DND-41 (cell line): ENCODE measurements around the gene POU3F4.

Experiments used
- ATAC-seq: fragments of 200-7000 bp; cut with Tn5 transposase; 3 replicates; pipeline ENCODE4 v1.9.1; 2021; ENCODE audit warnings: low read depth; ENCODE audit not compliant: insufficient read depth
- DNase-seq: peaks from one replicate; pipeline ENCODE4 v3.0.0-alpha.2; 2020
- H2AFZ ChIP-seq: 2 replicates; pipeline ENCODE4 v1.6.0; 2012; ENCODE audit warnings: low read depth, low read length
- H3K27ac ChIP-seq: 2 replicates; pipeline ENCODE4 v1.5.1; 2012; ENCODE audit warnings: low read length, inconsistent platforms
- H3K27me3 ChIP-seq: fragments of 200-600 bp; sonication (generic); 2 replicates; pipeline ENCODE4 v1.6.0; 2012; ENCODE audit warnings: low read length, mild to moderate bottlenecking, inconsistent platforms; ENCODE audit not compliant: insufficient read depth, poor library complexity
- H3K36me3 ChIP-seq: 2 replicates; pipeline ENCODE4 v1.5.1; 2012; ENCODE audit warnings: low read length, inconsistent platforms; ENCODE audit not compliant: insufficient read depth
- H3K4me1 ChIP-seq: 2 replicates; pipeline ENCODE4 v1.5.1; 2012; ENCODE audit warnings: mild to moderate bottlenecking, low read length; ENCODE audit not compliant: insufficient read depth
- H3K4me2 ChIP-seq: 2 replicates; pipeline ENCODE4 v1.6.0; 2012; ENCODE audit warnings: mild to moderate bottlenecking, moderate library complexity, low read length, inconsistent platforms; ENCODE audit not compliant: insufficient read depth
- H3K4me3 ChIP-seq, 2 experiments: fragments of 200-600 bp in 1 of 2; shearing (Covaris generic) in 1 of 2; 2 replicates each; pipeline ENCODE4 v1.5.1; 2012 to 2016; ENCODE audit warnings: inconsistent platforms in 2 of 2, low read length in 2 of 2, mild to moderate bottlenecking in 2 of 2, low read depth in 1 of 2, moderate library complexity in 1 of 2
- H3K79me2 ChIP-seq: 2 replicates; pipeline ENCODE4 v1.6.0; 2012; ENCODE audit warnings: low read length, inconsistent platforms; ENCODE audit not compliant: insufficient read depth
- H3K9ac ChIP-seq: 2 replicates; pipeline ENCODE4 v1.6.0; 2012; ENCODE audit warnings: low read depth, mild to moderate bottlenecking, inconsistent platforms, low read length, moderate library complexity
- H3K9me3 ChIP-seq: 2 replicates; pipeline ENCODE4 v1.5.1; 2012; ENCODE audit warnings: low read length, moderate library complexity, mild to moderate bottlenecking, inconsistent platforms; ENCODE audit not compliant: insufficient read depth, severe bottlenecking
- H4K20me1 ChIP-seq: 2 replicates; pipeline ENCODE4 v1.6.0; 2012; ENCODE audit warnings: low read length; ENCODE audit not compliant: insufficient read depth
- CTCF ChIP-seq: IDR thresholded peaks from 2 replicates; pipeline ENCODE4 v1.5.1; 2012; ENCODE audit warnings: borderline replicate concordance, low read length, moderate library complexity, mild to moderate bottlenecking; ENCODE audit not compliant: poor library complexity, severe bottlenecking; ENCODE audit errors: extremely low read depth
- EZH2 ChIP-seq: IDR thresholded peaks from 3 replicates; pipeline ENCODE4 v1.6.1; 2012; ENCODE audit warnings: borderline replicate concordance, low read depth, mild to moderate bottlenecking, moderate library complexity, low read length, inconsistent platforms; ENCODE audit not compliant: severe bottlenecking

Gene POU3F4

DNA sequence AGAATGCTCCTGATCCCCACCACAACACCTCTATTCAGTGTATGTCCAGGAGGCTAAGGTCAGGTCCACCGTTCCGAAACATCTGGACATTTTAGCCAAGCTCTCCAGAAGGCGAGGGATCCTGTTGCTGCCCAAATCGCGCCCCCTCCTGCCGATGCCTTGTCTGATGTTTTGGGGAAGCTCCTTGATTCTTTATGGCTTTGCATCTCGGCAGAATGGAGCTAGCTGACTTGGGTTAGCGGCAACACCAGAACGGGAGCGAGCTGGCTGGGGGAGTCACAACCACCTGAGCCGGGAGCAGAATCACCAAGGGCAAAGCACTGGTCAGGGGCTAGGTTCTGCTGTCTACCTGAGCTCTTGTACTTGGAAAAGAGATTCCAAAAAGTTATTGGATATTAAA, 6.6 kb upstream of the POU3F4 start:
- Histone ChIP-seq H3K36me3 (no peaks in the 10 kb centered on the region), H3K27ac (no peak overlapping the region), H3K9ac (no peak overlapping the region), H4K20me1 (no peaks in the 10 kb centered on the region), H3K4me2 (no peak overlapping the region), H3K4me3 (no peak overlapping the region), H3K27me3 (no peaks in the 10 kb centered on the region), H3K4me1 (no peaks in the 10 kb centered on the region), H2AFZ (no peak overlapping the region), H3K9me3 (no peaks in the 10 kb centered on the region), H3K79me2 (no peaks in the 10 kb centered on the region)
- no peak for ATAC-seq
- TF ChIP-seq EZH2 (no peak), CTCF (no peak)
- DNase-seq = no peak

GRCh38 chrX:83504721-83505479, 3.2 kb upstream of the POU3F4 start:
- no peaks in the 10 kb centered on the region for H3K4me1 ChIP-seq
- no peak overlapping the region for H3K4me2 ChIP-seq
- no peaks in the 10 kb centered on the region for H3K9me3 ChIP-seq
- no peak for DNase-seq
- no peaks in the 10 kb centered on the region for H3K79me2 ChIP-seq
- H2AFZ ChIP-seq = no peak overlapping the region
- no peak for ATAC-seq
- H3K27me3 ChIP-seq = no peaks in the 10 kb centered on the region
- no peaks in the 10 kb centered on the region for H4K20me1 ChIP-seq
- H3K9ac ChIP-seq = no peak overlapping the region
- no peak for TF ChIP-seq EZH2
- no peak for TF ChIP-seq CTCF
- no peak overlapping the region for H3K27ac ChIP-seq
- no peak overlapping the region for H3K4me3 ChIP-seq
- no peaks in the 10 kb centered on the region for H3K36me3 ChIP-seq

DNA sequence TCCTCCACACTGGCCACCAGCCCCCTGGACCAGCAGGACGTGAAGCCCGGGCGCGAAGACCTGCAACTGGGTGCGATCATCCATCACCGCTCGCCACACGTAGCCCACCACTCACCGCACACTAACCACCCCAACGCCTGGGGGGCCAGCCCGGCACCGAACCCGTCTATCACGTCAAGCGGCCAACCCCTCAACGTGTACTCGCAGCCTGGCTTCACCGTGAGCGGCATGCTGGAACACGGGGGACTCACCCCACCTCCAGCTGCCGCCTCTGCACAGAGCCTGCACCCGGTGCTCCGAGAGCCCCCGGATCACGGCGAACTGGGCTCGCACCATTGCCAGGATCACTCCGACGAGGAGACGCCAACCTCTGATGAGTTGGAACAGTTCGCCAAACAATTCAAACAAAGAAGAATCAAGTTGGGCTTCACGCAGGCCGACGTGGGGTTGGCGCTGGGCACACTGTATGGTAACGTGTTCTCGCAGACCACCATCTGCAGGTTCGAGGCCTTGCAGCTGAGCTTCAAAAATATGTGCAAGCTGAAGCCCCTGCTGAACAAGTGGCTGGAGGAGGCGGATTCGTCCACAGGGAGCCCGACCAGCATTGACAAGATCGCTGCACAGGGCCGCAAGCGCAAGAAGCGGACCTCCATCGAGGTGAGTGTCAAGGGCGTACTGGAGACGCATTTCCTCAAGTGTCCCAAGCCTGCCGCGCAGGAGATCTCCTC, 600 bp downstream of the POU3F4 start:
- no peak for DNase-seq
- H3K79me2 ChIP-seq = no peaks in the 10 kb centered on the region
- no peaks in the 10 kb centered on the region for H4K20me1 ChIP-seq
- H3K4me3 ChIP-seq = no peak overlapping the region
- no peaks in the 10 kb centered on the region for H3K36me3 ChIP-seq
- no peak overlapping the region for H3K4me2 ChIP-seq
- H3K9me3 ChIP-seq = no peaks in the 10 kb centered on the region
- TF ChIP-seq CTCF = no peak
- H3K27ac ChIP-seq = no peak overlapping the region
- H3K27me3 ChIP-seq = no peaks in the 10 kb centered on the region
- no peak overlapping the region for H3K9ac ChIP-seq
- H2AFZ ChIP-seq = no peak overlapping the region
- no peaks in the 10 kb centered on the region for H3K4me1 ChIP-seq
- no peak for ATAC-seq
